Neural crest cell (in vitro differentiated cells): ENCODE results near the gene ARHGAP23. TPM values are rescaled to one million over a fixed set of nuclear protein-coding genes. Genes with fewer than 3 reads are reported as not detected.

Source experiments
- DNase-seq: peaks from one replicate; pipeline ENCODE4 v3.0.0; 2021; ENCODE audit warnings: low read depth, mixed read lengths, low spot score
- H3K27ac Mint-ChIP-seq: one replicate; pipeline ENCODE4 v1.8.0; 2021; ENCODE audit warnings: mild to moderate bottlenecking, mixed read lengths; ENCODE audit not compliant: unreplicated experiment
- H3K27me3 Mint-ChIP-seq: 2 replicates; pipeline ENCODE4 v1.8.0; 2021; ENCODE audit warnings: low read depth, mild to moderate bottlenecking, mixed read lengths
- H3K36me3 Mint-ChIP-seq: 2 replicates; pipeline ENCODE4 v1.8.0; 2021; ENCODE audit warnings: low read depth, mild to moderate bottlenecking, mixed read lengths
- H3K4me1 Mint-ChIP-seq: 2 replicates; pipeline ENCODE4 v1.8.0; 2021; ENCODE audit warnings: mixed read lengths
- H3K4me3 Mint-ChIP-seq: one replicate; pipeline ENCODE4 v1.8.0; 2021; ENCODE audit warnings: mild to moderate bottlenecking, mixed read lengths
- H3K9me3 Mint-ChIP-seq: 2 replicates; pipeline ENCODE4 v1.8.0; 2021; ENCODE audit warnings: mixed read lengths
- CTCF ChIP-seq: fragments of 200-600 bp; sonication (generic); conservative IDR thresholded peaks from 2 replicates; pipeline ENCODE4 v1.5.0; 2021; ENCODE audit warnings: antibody characterized with exemption, mild to moderate bottlenecking
- total RNA-seq: library from RNA; stranded (reverse); gene quantifications from 2 replicates; pipeline ENCODE4 v1.2.1, GENCODE V29; 2021

The ARHGAP23 gene
- total RNA-seq, 1 donor from 2014 or later, result 30.0 TPM

- H3K36me3 Mint-ChIP-seq, result no peaks in the 10 kb centered on the region
- no peak for TF ChIP-seq CTCF
- DNase-seq, result no peak
- H3K4me1 Mint-ChIP-seq, result no peaks in the 10 kb centered on the region
- no peaks in the 10 kb centered on the region for H3K9me3 Mint-ChIP-seq
- H3K4me3 Mint-ChIP-seq, result no peak overlapping the region
- no peak overlapping the region for H3K27ac Mint-ChIP-seq
- no peaks in the 10 kb centered on the region for H3K27me3 Mint-ChIP-seq
Observed at GRCh38 chr17:38546396-38546795, 118.1 kb downstream of the ARHGAP23 start.

DNA sequence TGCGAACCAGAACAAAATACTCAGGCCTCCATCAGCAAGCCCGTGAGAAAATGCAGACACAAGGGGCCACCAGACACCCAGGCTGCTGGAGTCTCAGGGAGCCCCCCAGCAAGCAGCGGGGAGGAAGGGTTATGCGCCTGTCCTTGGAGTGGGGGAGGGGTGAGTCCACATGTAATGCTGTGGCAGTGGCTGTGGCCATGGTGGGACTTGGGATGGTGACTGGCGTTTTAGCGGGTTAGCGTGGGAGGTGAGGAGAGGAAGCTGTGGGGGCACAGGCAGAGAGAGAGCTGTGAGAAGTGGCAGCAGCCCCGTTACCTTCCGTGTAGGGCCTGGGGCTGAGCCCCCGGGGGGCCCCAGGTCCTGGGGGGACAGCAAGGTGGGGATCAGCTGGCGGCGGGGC is 119.2 kb downstream of the ARHGAP23 start:
- no peak for DNase-seq
- no peaks in the 10 kb centered on the region for H3K9me3 Mint-ChIP-seq
- no peak for TF ChIP-seq CTCF
- no peaks in the 10 kb centered on the region for H3K27me3 Mint-ChIP-seq
- H3K4me3 Mint-ChIP-seq, result no peak overlapping the region
- no peak overlapping the region for H3K27ac Mint-ChIP-seq
- H3K36me3 Mint-ChIP-seq, result no peaks in the 10 kb centered on the region
- H3K4me1 Mint-ChIP-seq, result no peaks in the 10 kb centered on the region

- Mint-ChIP-seq H3K27ac (peak overlapping the region; percentile 35), H3K4me3 (no peak overlapping the region), H3K9me3 (no peaks in the 10 kb centered on the region), H3K36me3 (no peaks in the 10 kb centered on the region), H3K4me1 (no peaks in the 10 kb centered on the region), H3K27me3 (no peaks in the 10 kb centered on the region)
- DNase-seq, result no peak
- no peak for TF ChIP-seq CTCF
Observed at GRCh38 chr17:38549285-38549684, 121.0 kb downstream of the ARHGAP23 start.

DNA sequence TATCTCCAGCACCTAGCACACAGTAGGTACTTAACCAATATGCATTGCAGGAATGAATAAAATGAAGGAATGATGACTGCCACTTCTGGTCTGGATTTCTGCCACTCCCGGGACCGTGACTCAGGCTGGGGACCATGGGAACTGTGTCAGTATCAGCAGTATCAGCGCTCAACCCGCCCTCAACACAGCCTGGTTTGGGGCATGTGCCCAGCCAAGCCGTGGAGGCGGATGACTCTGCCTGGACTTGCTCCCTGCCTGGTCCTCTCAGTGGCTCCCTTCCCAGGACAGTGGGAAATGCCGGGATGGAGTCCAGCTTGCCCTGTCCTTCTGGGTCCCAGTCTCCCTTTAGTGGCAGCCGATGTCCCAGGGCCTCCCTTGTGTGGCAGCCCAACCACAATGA is 122.4 kb downstream of the ARHGAP23 start:
- Mint-ChIP-seq H3K36me3 (no peaks in the 10 kb centered on the region), H3K9me3 (no peaks in the 10 kb centered on the region), H3K4me3 (no peak overlapping the region), H3K27ac (no peak overlapping the region), H3K4me1 (no peaks in the 10 kb centered on the region), H3K27me3 (no peaks in the 10 kb centered on the region)
- DNase-seq, result no peak
- TF ChIP-seq CTCF, result no peak

GRCh38 chr17:38551121-38551520 is 122.9 kb downstream of the ARHGAP23 start:
- Mint-ChIP-seq H3K4me1 (no peaks in the 10 kb centered on the region), H3K27ac (no peak overlapping the region), H3K9me3 (no peaks in the 10 kb centered on the region), H3K4me3 (no peak overlapping the region), H3K36me3 (no peaks in the 10 kb centered on the region), H3K27me3 (peaks cover under 1% of the 10 kb centered on the region)
- no peak for DNase-seq
- TF ChIP-seq CTCF, result no peak

- Mint-ChIP-seq H3K4me1 (peaks cover under 1% of the 10 kb centered on the region), H3K27me3 (peaks cover 4% of the 10 kb centered on the region), H3K27ac (no peak overlapping the region), H3K4me3 (no peak overlapping the region), H3K36me3 (no peaks in the 10 kb centered on the region), H3K9me3 (no peaks in the 10 kb centered on the region)
- no peak for TF ChIP-seq CTCF
- no peak for DNase-seq
Observed at GRCh38 chr17:38552343-38552742, 124.1 kb downstream of the ARHGAP23 start.
